ENCODE data around the gene P4HB. TPM values are rescaled to one million over a fixed set of nuclear protein-coding genes. Genes with fewer than 3 reads are reported as not detected.

The P4HB gene
- total and polyA plus RNA-seq, 3 experiments from 2014 or later = 342 to 482 (median 463) TPM

- DNase-seq = no peak
- H3K9me3 ChIP-seq (ENCODE audit: low read length) = no peaks in the 10 kb centered on the region
- H3K36me3 ChIP-seq (ENCODE audit: insufficient read depth, low read length) = no peaks in the 10 kb centered on the region
- H3K4me1 ChIP-seq (ENCODE audit: insufficient read depth, low read length) = no peaks in the 10 kb centered on the region
- Mint-ChIP-seq H3K4me1 (peaks cover 4 to 13% (median 6%) of the 10 kb centered on the region in 3 donors), H3K36me3 (peaks cover 0 to 21% (median 1%) of the 10 kb centered on the region in 3 donors), H3K27ac (peak overlapping the region in 3 of 8 donors; percentile 29 to 91 (median 71)), H3K27me3 (peaks cover 0 to 1% of the 10 kb centered on the region in 2 donors), H3K4me3 (no peak overlapping the region), H3K9me3 (no peaks in the 10 kb centered on the region)
- ChIA-PET CTCF (no interaction called here), POLR2A (interaction anchor here (0.6 kb wide), 1 partner anchor 101 kb away, joined by 3 read pairs; no protein-coding TSS in a partner anchor)
- H3K27ac ChIP-seq (ENCODE audit: low read depth, low read length) = no peak overlapping the region
- H3K27me3 ChIP-seq (ENCODE audit: insufficient read depth, low read length, poor library complexity, severe bottlenecking) = no peaks in the 10 kb centered on the region
- H3K4me3 ChIP-seq (ENCODE audit: low read length) = no peak overlapping the region
Observed at GRCh38 chr17:81823820-81824550, 36.4 kb downstream of the P4HB start.

DNA sequence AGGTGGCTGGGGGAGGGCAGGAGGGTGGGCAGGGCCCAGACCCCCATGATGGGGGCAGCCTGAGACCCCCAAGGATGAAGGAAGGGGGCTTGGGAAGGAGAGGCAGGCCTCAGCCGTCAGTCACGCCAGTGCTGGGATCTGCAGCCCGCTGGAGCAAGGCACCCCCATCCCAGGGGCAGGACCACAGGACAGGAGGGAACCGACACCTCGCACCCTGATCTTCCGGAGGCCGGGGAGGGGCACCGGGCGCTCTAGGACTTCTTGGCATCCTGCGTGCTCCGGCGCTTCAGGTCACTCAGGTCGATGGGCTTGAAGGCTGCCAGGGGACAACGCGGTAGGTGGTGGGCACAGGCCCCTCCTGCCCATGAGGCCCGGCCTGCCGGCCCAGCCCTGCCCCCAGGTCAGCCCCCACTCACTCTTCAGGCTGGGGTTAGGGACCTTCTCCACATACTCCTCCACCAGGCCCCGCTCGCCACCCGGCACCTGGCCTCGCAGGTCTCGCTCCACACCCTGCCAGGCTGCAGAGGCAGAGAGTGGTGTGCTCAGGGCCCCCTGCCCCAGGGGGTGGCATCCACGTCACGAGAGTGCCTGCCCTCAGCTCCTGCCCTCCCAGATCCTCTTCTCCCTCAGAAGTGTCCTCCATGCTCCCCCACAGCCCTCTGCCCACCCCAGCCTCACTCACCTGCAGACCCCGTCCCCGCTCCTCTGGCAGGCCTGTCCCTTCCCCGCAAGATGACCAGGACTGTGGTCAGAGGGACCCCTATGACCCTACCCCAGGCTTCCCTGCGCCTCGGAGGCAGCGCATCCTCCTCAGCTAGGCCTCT lies 37.1 kb downstream of the P4HB start:
- no peaks in the 10 kb centered on the region for H3K36me3 ChIP-seq (ENCODE audit: insufficient read depth, low read length)
- H3K9me3 ChIP-seq (ENCODE audit: low read length) = no peaks in the 10 kb centered on the region
- H3K4me1 ChIP-seq (ENCODE audit: insufficient read depth, low read length) = no peaks in the 10 kb centered on the region
- Mint-ChIP-seq H3K4me3 (no peak overlapping the region), H3K27me3 (peaks cover 0 to 1% of the 10 kb centered on the region in 2 donors), H3K4me1 (peaks cover 0 to 9% (median 4%) of the 10 kb centered on the region in 3 donors), H3K9me3 (no peaks in the 10 kb centered on the region), H3K27ac (peak overlapping the region in 2 of 8 donors; percentile 29 to 91), H3K36me3 (peaks cover 0 to 18% (median 1%) of the 10 kb centered on the region in 3 donors)
- H3K27ac ChIP-seq (ENCODE audit: low read depth, low read length) = peak overlapping the region; percentile 74
- no peak for DNase-seq
- POLR2A ChIA-PET = interaction anchor here (0.6 kb wide), 1 partner anchor 100 kb away, joined by 3 read pairs; no protein-coding TSS in a partner anchor
- H3K27me3 ChIP-seq (ENCODE audit: insufficient read depth, low read length, poor library complexity, severe bottlenecking) = no peaks in the 10 kb centered on the region
- CTCF ChIA-PET = no interaction called here
- no peak overlapping the region for H3K4me3 ChIP-seq (ENCODE audit: low read length)

DNA sequence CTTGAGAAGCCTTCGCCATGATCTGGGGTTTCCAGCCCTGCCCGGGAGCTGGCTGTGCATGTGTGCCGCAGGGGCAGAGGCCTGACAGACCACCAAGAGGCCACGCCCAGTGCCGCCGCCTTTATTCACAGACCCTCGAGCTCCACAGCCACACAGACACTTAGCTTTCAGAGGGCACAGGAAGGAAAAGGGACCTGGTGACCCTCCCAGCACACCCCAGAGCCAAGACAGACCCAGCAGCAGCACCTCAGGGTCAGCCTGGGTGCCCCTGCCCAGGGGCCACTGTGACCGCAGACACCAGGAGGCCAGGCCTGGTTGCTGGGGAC lies 38.1 kb downstream of the P4HB start:
- Histone ChIP-seq H3K27ac (ENCODE audit: low read depth, low read length) (peak overlapping the region; percentile 74), H3K36me3 (ENCODE audit: insufficient read depth, low read length) (no peaks in the 10 kb centered on the region), H3K4me3 (ENCODE audit: low read length) (no peak overlapping the region), H3K27me3 (ENCODE audit: insufficient read depth, low read length, poor library complexity, severe bottlenecking) (no peaks in the 10 kb centered on the region), H3K4me1 (ENCODE audit: insufficient read depth, low read length) (no peaks in the 10 kb centered on the region), H3K9me3 (ENCODE audit: low read length) (no peaks in the 10 kb centered on the region)
- no peaks in the 10 kb centered on the region for H3K9me3 Mint-ChIP-seq
- peaks cover 0 to 1% of the 10 kb centered on the region in 2 donors for H3K27me3 Mint-ChIP-seq
- no peak for DNase-seq
- H3K27ac Mint-ChIP-seq = no peak overlapping the region
- H3K36me3 Mint-ChIP-seq = peaks cover 0 to 18% (median 1%) of the 10 kb centered on the region in 3 donors
- POLR2A ChIA-PET = no interaction called here
- H3K4me1 Mint-ChIP-seq = peaks cover 0 to 5% (median 4%) of the 10 kb centered on the region in 3 donors
- H3K4me3 Mint-ChIP-seq = no peak overlapping the region
- CTCF ChIA-PET = no interaction called here

DNA sequence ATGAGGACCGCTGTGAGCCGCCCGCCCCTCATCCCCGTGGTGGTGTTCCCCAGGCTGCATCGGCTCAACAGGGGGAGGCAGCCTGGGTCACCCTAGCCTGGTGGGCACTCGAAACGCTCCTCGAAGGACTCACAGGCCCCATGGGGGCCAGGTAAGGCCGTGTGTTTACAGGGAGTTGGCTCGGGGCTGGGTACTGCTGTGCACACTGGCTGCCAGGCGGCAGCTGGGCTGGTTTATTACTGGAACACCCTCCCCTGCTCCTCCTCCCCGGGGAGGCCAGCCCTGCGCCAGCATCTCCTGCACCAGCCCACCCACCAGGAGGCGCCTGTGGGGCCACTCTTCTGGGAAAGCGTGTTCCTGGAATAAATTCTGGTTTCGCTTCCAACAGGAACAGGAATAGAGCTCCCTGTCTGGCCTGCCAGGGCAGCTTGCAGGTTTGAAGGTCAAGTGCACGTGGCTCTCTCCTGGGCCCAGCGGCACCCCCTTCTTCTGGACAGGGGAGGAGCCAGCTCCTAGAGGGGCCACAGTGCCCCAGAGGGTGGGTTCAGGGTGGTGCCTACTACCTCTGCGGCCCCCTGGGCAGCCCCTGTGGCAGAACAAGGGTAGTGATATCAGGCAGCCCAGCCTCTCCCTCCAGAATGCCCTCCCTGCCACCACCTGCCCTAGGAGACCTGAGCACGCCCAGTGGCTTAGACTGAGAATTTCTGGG lies 38.6 kb downstream of the P4HB start:
- Mint-ChIP-seq H3K9me3 (no peaks in the 10 kb centered on the region), H3K36me3 (peaks cover 0 to 18% (median 1%) of the 10 kb centered on the region in 3 donors), H3K27me3 (peaks cover 0 to 1% of the 10 kb centered on the region in 2 donors), H3K4me1 (peaks cover 0 to 5% (median 4%) of the 10 kb centered on the region in 3 donors), H3K27ac (no peak overlapping the region), H3K4me3 (no peak overlapping the region)
- Histone ChIP-seq H3K36me3 (ENCODE audit: insufficient read depth, low read length) (no peaks in the 10 kb centered on the region), H3K4me1 (ENCODE audit: insufficient read depth, low read length) (no peaks in the 10 kb centered on the region), H3K9me3 (ENCODE audit: low read length) (no peaks in the 10 kb centered on the region), H3K4me3 (ENCODE audit: low read length) (no peak overlapping the region), H3K27ac (ENCODE audit: low read depth, low read length) (peak overlapping the region; percentile 74), H3K27me3 (ENCODE audit: insufficient read depth, low read length, poor library complexity, severe bottlenecking) (no peaks in the 10 kb centered on the region)
- CTCF ChIA-PET = no interaction called here
- POLR2A ChIA-PET = no interaction called here
- no peak for DNase-seq

DNA sequence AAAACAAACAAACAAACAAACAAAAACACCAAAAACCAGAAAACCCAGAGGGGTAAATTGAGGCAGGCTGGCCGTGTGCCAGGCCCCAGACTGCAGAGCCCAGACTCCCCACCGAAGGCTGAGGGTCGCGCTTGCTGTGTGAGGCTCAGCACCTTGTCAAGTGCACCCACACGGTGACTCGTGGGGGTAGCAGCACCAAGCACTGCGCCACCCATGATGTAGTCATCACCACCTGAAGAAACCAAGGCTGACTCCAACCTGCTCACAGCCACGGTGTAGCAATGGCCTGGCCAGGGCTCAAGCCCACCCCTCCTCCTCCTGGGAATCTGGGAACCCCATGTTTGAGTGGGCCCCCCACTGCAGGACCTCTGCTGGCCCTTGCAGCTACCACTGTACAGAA lies 39.2 kb downstream of the P4HB start:
- no peak overlapping the region for H3K27ac ChIP-seq (ENCODE audit: low read depth, low read length)
- H3K4me3 Mint-ChIP-seq = no peak overlapping the region
- H3K4me1 Mint-ChIP-seq = peaks cover 0 to 4% (median 3%) of the 10 kb centered on the region in 3 donors
- H3K27me3 Mint-ChIP-seq = peaks cover 0 to 1% of the 10 kb centered on the region in 2 donors
- CTCF ChIA-PET = no interaction called here
- H3K36me3 Mint-ChIP-seq = peaks cover 0 to 17% (median 1%) of the 10 kb centered on the region in 3 donors
- no peaks in the 10 kb centered on the region for H3K9me3 ChIP-seq (ENCODE audit: low read length)
- POLR2A ChIA-PET = no interaction called here
- no peak for DNase-seq
- no peak overlapping the region for H3K4me3 ChIP-seq (ENCODE audit: low read length)
- H3K36me3 ChIP-seq (ENCODE audit: insufficient read depth, low read length) = no peaks in the 10 kb centered on the region
- no peak overlapping the region for H3K27ac Mint-ChIP-seq
- no peaks in the 10 kb centered on the region for H3K9me3 Mint-ChIP-seq
- no peaks in the 10 kb centered on the region for H3K27me3 ChIP-seq (ENCODE audit: insufficient read depth, low read length, poor library complexity, severe bottlenecking)
- H3K4me1 ChIP-seq (ENCODE audit: insufficient read depth, low read length) = no peaks in the 10 kb centered on the region

- CTCF ChIA-PET = no interaction called here
Observed at GRCh38 chr17:81819708-81820107, 40.6 kb downstream of the P4HB start.

GRCh38 chr17:81817758-81818147 lies 42.6 kb downstream of the P4HB start:
- no peak for DNase-seq
- H3K36me3 Mint-ChIP-seq = peaks cover 0 to 6% (median 0%) of the 10 kb centered on the region in 3 donors
- H3K9me3 ChIP-seq (ENCODE audit: low read length) = no peaks in the 10 kb centered on the region
- CTCF ChIA-PET = no interaction called here
- H3K9me3 Mint-ChIP-seq = no peaks in the 10 kb centered on the region
- H3K4me3 Mint-ChIP-seq = no peak overlapping the region
- H3K27ac Mint-ChIP-seq = no peak overlapping the region
- no peaks in the 10 kb centered on the region for H3K4me1 Mint-ChIP-seq
- no peaks in the 10 kb centered on the region for H3K27me3 ChIP-seq (ENCODE audit: insufficient read depth, low read length, poor library complexity, severe bottlenecking)
- POLR2A ChIA-PET = no interaction called here
- H3K4me1 ChIP-seq (ENCODE audit: insufficient read depth, low read length) = no peaks in the 10 kb centered on the region
- peaks cover 0 to 1% of the 10 kb centered on the region in 2 donors for H3K27me3 Mint-ChIP-seq
- H3K27ac ChIP-seq (ENCODE audit: low read depth, low read length) = no peak overlapping the region
- H3K4me3 ChIP-seq (ENCODE audit: low read length) = no peak overlapping the region
- H3K36me3 ChIP-seq (ENCODE audit: insufficient read depth, low read length) = no peaks in the 10 kb centered on the region

More at GRCh38 chr17:81819708-81820107, 40.6 kb downstream of the P4HB start:
- DNase-seq = no peak
- no peaks in the 10 kb centered on the region for H3K9me3 ChIP-seq (ENCODE audit: low read length)
- Mint-ChIP-seq H3K4me3 (no peak overlapping the region), H3K9me3 (no peaks in the 10 kb centered on the region), H3K27me3 (peaks cover 0 to 1% of the 10 kb centered on the region in 2 donors), H3K4me1 (no peaks in the 10 kb centered on the region), H3K27ac (no peak overlapping the region), H3K36me3 (peaks cover 0 to 14% (median 0%) of the 10 kb centered on the region in 3 donors)
- no peaks in the 10 kb centered on the region for H3K36me3 ChIP-seq (ENCODE audit: insufficient read depth, low read length)
- POLR2A ChIA-PET = no interaction called here
- no peak overlapping the region for H3K4me3 ChIP-seq (ENCODE audit: low read length)
- no peak overlapping the region for H3K27ac ChIP-seq (ENCODE audit: low read depth, low read length)
- no peaks in the 10 kb centered on the region for H3K27me3 ChIP-seq (ENCODE audit: insufficient read depth, low read length, poor library complexity, severe bottlenecking)
- no peaks in the 10 kb centered on the region for H3K4me1 ChIP-seq (ENCODE audit: insufficient read depth, low read length)

DNA sequence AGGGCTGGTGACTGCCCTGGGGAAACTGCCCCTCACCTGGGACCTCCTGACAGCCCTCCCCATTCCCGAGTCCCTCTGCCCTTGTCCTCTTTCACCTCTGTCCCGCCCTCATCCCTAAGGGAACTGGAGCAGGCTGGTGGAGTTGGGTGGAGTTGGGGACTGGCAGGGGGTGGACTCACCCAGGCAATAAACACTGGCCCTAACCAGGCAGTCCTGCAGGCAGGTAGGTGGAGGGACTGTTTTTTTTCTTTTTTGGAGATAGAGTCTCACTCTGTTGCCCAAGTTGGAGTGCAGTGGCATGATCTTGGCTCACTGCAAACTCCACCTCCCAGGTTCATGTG lies 44.7 kb downstream of the P4HB start:
- H3K4me1 Mint-ChIP-seq = no peaks in the 10 kb centered on the region
- Histone ChIP-seq H3K9me3 (ENCODE audit: low read length) (no peaks in the 10 kb centered on the region), H3K4me3 (ENCODE audit: low read length) (no peak overlapping the region), H3K27me3 (ENCODE audit: insufficient read depth, low read length, poor library complexity, severe bottlenecking) (no peaks in the 10 kb centered on the region), H3K36me3 (ENCODE audit: insufficient read depth, low read length) (no peaks in the 10 kb centered on the region), H3K27ac (ENCODE audit: low read depth, low read length) (no peak overlapping the region), H3K4me1 (ENCODE audit: insufficient read depth, low read length) (no peaks in the 10 kb centered on the region)
- ChIA-PET POLR2A (no interaction called here), CTCF (no interaction called here)
- H3K9me3 Mint-ChIP-seq = no peaks in the 10 kb centered on the region
- no peak for DNase-seq
- H3K36me3 Mint-ChIP-seq = no peaks in the 10 kb centered on the region
- H3K4me3 Mint-ChIP-seq = no peak overlapping the region
- no peaks in the 10 kb centered on the region for H3K27me3 Mint-ChIP-seq
- H3K27ac Mint-ChIP-seq = no peak overlapping the region

Data from CD8-positive, alpha-beta memory T cell (primary cell).